PC-9 (cell line): ENCODE measurements around the gene IMMP1L. TPM values are rescaled to one million over a fixed set of nuclear protein-coding genes. Genes with fewer than 3 reads are reported as not detected.
A peak's percentile ranks its signal among the peaks of the same experiment; 100 is the strongest.

Source experiments
- BruUV-seq: library from RNA; stranded (reverse); fragments of 400-500 nt; replicated peaks from 2 replicates; lab custom pipeline; 2021; lab: Mats Ljungman, UMichigan
- CTCF ChIA-PET: fragments of 300-600 bp; sonication (Branson Sonifier 250); formaldehyde crosslinking; loops from one replicate; lab custom pipeline; 2022; ENCODE audit warnings: antibody characterized with exemption; lab: Charles Lee
- POLR2A ChIA-PET: fragments of 300-600 bp; sonication (Branson Sonifier 250); formaldehyde crosslinking; loops from one replicate; lab custom pipeline; 2022; ENCODE audit warnings: antibody characterized with exemption; ENCODE audit not compliant: unreplicated experiment; lab: Charles Lee
- DNase-seq, 2 experiments: peaks; one replicate each; pipeline versions ENCODE4 v3.0.0 to v3.0.0-alpha.2; 2015 to 2022; ENCODE audit warnings: mixed read lengths in 1 of 2
- H2AFZ ChIP-seq: fragments of 200-600 bp; sonication (generic); 2 replicates; pipeline ENCODE4 v1.8.1; 2017; ENCODE audit warnings: antibody characterized with exemption
- H3F3A ChIP-seq: fragments of 200-600 bp; sonication (generic); 2 replicates; pipeline ENCODE4 v1.8.1; 2017; ENCODE audit warnings: antibody characterized with exemption, mild to moderate bottlenecking, low read depth; ENCODE audit not compliant: insufficient read depth
- H3K27ac ChIP-seq: fragments of 200-600 bp; sonication (generic); 2 replicates; pipeline ENCODE4 v1.6.1; 2016; ENCODE audit warnings: mixed run types
- H3K27me3 ChIP-seq: fragments of 200-600 bp; sonication (generic); 2 replicates; pipeline ENCODE4 v1.6.1; 2016; ENCODE audit warnings: low read depth, mixed run types; ENCODE audit not compliant: insufficient read depth
- H3K36me3 ChIP-seq: fragments of 200-600 bp; sonication (generic); 2 replicates; pipeline ENCODE4 v1.6.1; 2016; ENCODE audit warnings: low read depth, mixed run types
- H3K4me1 ChIP-seq: fragments of 200-600 bp; sonication (generic); replicated peaks from 2 replicates; pipeline ENCODE4 v1.6.1; 2016; ENCODE audit warnings: mixed run types; ENCODE audit not compliant: insufficient read depth
- H3K4me2 ChIP-seq: fragments of 200-600 bp; sonication (generic); 2 replicates; pipeline ENCODE4 v1.6.1; 2017; ENCODE audit warnings: mixed run types
- H3K4me3 ChIP-seq: fragments of 200-600 bp; sonication (generic); 2 replicates; pipeline ENCODE4 v1.6.1; 2016; ENCODE audit warnings: mixed run types
- H3K79me2 ChIP-seq: fragments of 200-600 bp; sonication (generic); 2 replicates; pipeline ENCODE4 v1.6.1; 2017; ENCODE audit warnings: low read depth, mixed run types
- H3K9me2 ChIP-seq: fragments of 200-600 bp; sonication (generic); 2 replicates; pipeline ENCODE4 v1.8.1; 2017; ENCODE audit warnings: mild to moderate bottlenecking; ENCODE audit not compliant: insufficient read depth
- H3K9me3 ChIP-seq: fragments of 200-600 bp; sonication (generic); 2 replicates; pipeline ENCODE4 v1.8.1; 2016; ENCODE audit warnings: low read depth; ENCODE audit not compliant: insufficient read depth
- H4K20me1 ChIP-seq: fragments of 200-600 bp; sonication (generic); 2 replicates; pipeline ENCODE4 v1.8.1; 2017; ENCODE audit not compliant: insufficient read depth
- CTCF ChIP-seq: fragments of 200-600 bp; sonication (generic); conservative IDR thresholded peaks from 2 replicates; pipeline ENCODE4 v1.6.1; 2017; ENCODE audit warnings: mixed run types, antibody characterized with exemption, mild to moderate bottlenecking, moderate library complexity
- EZH2 ChIP-seq: fragments of 200-600 bp; sonication (generic); IDR thresholded peaks from 2 replicates; pipeline ENCODE4 v1.8.0; 2017; ENCODE audit warnings: antibody characterized with exemption, low read depth
- intact Hi-C: fragments of 100-400 bp; cut with micrococcal nuclease; formaldehyde crosslinking; loops from one replicate; pipeline ENCODE4 v1.10.0; 2022; ENCODE audit not compliant: unreplicated experiment
- total RNA-seq: library from RNA; stranded (reverse); gene quantifications from 2 replicates; pipeline ENCODE4 v1.2.3, GENCODE V29; 2021

The IMMP1L gene
- total RNA-seq, 1 experiment from 2014 or later = 41.9 TPM

- POLR2A ChIA-PET = no interaction called here
- no peaks in the 10 kb centered on the region for H3K36me3 ChIP-seq
Measured at GRCh38 chr11:31397239-31397834, 112.1 kb downstream of the IMMP1L start.

GRCh38 chr11:31387379-31387778, 122.0 kb downstream of the IMMP1L start:
- TF ChIP-seq CTCF = no peak
- Histone ChIP-seq H3K27ac (no peak overlapping the region), H3K4me3 (no peak overlapping the region), H3K79me2 (no peaks in the 10 kb centered on the region), H3F3A (no peaks in the 10 kb centered on the region), H3K9me2 (no peaks in the 10 kb centered on the region), H3K9me3 (no peaks in the 10 kb centered on the region), H3K4me2 (no peak overlapping the region), H3K4me1 (no peaks in the 10 kb centered on the region), H4K20me1 (no peaks in the 10 kb centered on the region; the same call in 1 of the 2 replicates), H3K36me3 (no peaks in the 10 kb centered on the region; the same call in 1 of the 2 replicates), H3K27me3 (no peaks in the 10 kb centered on the region), H2AFZ (no peak overlapping the region)
- intact Hi-C loops = no loop called here
- BruUV-seq = no TSS peak
- no peak for DNase-seq
- ChIA-PET CTCF (no interaction called here), POLR2A (no interaction called here)

More at GRCh38 chr11:31397239-31397834, 112.1 kb downstream of the IMMP1L start:
- Histone ChIP-seq H3K79me2 (no peaks in the 10 kb centered on the region), H4K20me1 (no peaks in the 10 kb centered on the region), H3K9me3 (no peaks in the 10 kb centered on the region; the same call in 1 of the 2 replicates), H3K4me1 (no peaks in the 10 kb centered on the region), H3K27me3 (no peaks in the 10 kb centered on the region), H3K9me2 (no peaks in the 10 kb centered on the region), H3K4me2 (no peak overlapping the region), H3F3A (no peaks in the 10 kb centered on the region), H3K4me3 (no peak overlapping the region), H2AFZ (no peak overlapping the region), H3K27ac (no peak overlapping the region)
- CTCF ChIA-PET = interaction anchor here (0.5 to 0.7 kb wide), 8 partner anchors 22 to 778 kb away, joined by 3 to 9 read pairs (median 3); no protein-coding TSS in a partner anchor
- peak in 1 of 2 experiments; percentile 42 for DNase-seq
- no TSS peak for BruUV-seq
- no peak for TF ChIP-seq EZH2
- peak; percentile 80 for TF ChIP-seq CTCF
- intact Hi-C loops = loop anchor here (1.0 to 5.0 kb wide), 4 partner anchors 474 to 776 kb away; no protein-coding TSS in a partner anchor

- Histone ChIP-seq H3K9me3 (no peaks in the 10 kb centered on the region), H3K9me2 (no peaks in the 10 kb centered on the region), H3K79me2 (no peaks in the 10 kb centered on the region), H3F3A (no peaks in the 10 kb centered on the region), H3K27ac (no peak overlapping the region), H3K27me3 (no peaks in the 10 kb centered on the region), H2AFZ (no peak overlapping the region), H3K4me3 (no peak overlapping the region), H3K4me2 (no peak overlapping the region), H3K36me3 (no peaks in the 10 kb centered on the region; the same call in 1 of the 2 replicates), H4K20me1 (0 out of 2 replicates have a peak, but pooled peaks cover 7% of the 10 kb centered on the region), H3K4me1 (no peaks in the 10 kb centered on the region)
- ChIA-PET CTCF (no interaction called here), POLR2A (no interaction called here)
- TF ChIP-seq CTCF (no peak), EZH2 (no peak)
- intact Hi-C loops = no loop called here
- DNase-seq = no peak
- BruUV-seq = no TSS peak
Measured at GRCh38 chr11:31383116-31383515, 126.3 kb downstream of the IMMP1L start.

Other genes starting within 250 kb of the IMMP1L start
- 1.5 and 2.2 TPM in 2 replicates for gene DCDC1, start 139.9 kb downstream of the IMMP1L start, total RNA-seq
- 18.2 and 24.0 TPM in 2 replicates for gene DNAJC24, start 139.8 kb downstream of the IMMP1L start, total RNA-seq
- 15.1 and 20.5 TPM in 2 replicates for gene ELP4, start 145 bp upstream of the IMMP1L start, total RNA-seq